NCI-H82 (cell line): ENCODE results near the gene ATP5MK.
"Not testable (repeated sequence)": the region's sequence is repeated elsewhere in the genome, so short reads cannot be mapped to it uniquely, and the experiment has no call there.

Experiments
- DNase-seq: peaks from one replicate; lab custom pipeline; 2025; lab: John Stamatoyannopoulos, UW

The ATP5MK gene

GRCh38 chr10:103396067-103396788, at the start of gene ATP5MK, which contains the start of gene PDCD11:
TSS of gene ATP5MK (minus strand) at chr10:103396475. CDS start at chr10:103392457, 4,018 bp downstream.
TSS of gene PDCD11 (plus strand) at chr10:103396626. CDS start at chr10:103398427, 1,801 bp downstream.
- peak; percentile 98 for DNase-seq

GRCh38 chr10:103445366-103445765, 49.1 kb upstream of the ATP5MK start:
- DNase-seq, result no peak

GRCh38 chr10:103444478-103444877, 48.2 kb upstream of the ATP5MK start:
- no peak for DNase-seq

- DNase-seq, result no peak
Measured at GRCh38 chr10:103443475-103444185, 47.4 kb upstream of the ATP5MK start.

GRCh38 chr10:103442031-103442461, 45.8 kb upstream of the ATP5MK start:
- DNase-seq, result no peak

GRCh38 chr10:103441611-103442010, 45.3 kb upstream of the ATP5MK start:
- no peak for DNase-seq

- DNase-seq, result no peak
Measured at GRCh38 chr10:103441206-103441605, 44.9 kb upstream of the ATP5MK start.

GRCh38 chr10:103440416-103440815, 44.1 kb upstream of the ATP5MK start:
- DNase-seq, result no peak

GRCh38 chr10:103439776-103440175, 43.5 kb upstream of the ATP5MK start:
- no peak for DNase-seq

GRCh38 chr10:103433858-103434257, 37.6 kb upstream of the ATP5MK start:
- no peak for DNase-seq

- no peak for DNase-seq
Measured at GRCh38 chr10:103431902-103432301, 35.6 kb upstream of the ATP5MK start.

GRCh38 chr10:103429647-103430046, 33.4 kb upstream of the ATP5MK start:
- no peak for DNase-seq

- DNase-seq, result no peak
Measured at GRCh38 chr10:103428989-103429643, 32.8 kb upstream of the ATP5MK start.

- DNase-seq, result peak; percentile 24
Measured at GRCh38 chr10:103427866-103428265, 31.6 kb upstream of the ATP5MK start.

GRCh38 chr10:103423748-103424147, 27.5 kb upstream of the ATP5MK start:
- no peak for DNase-seq

GRCh38 chr10:103419101-103419500, 22.8 kb upstream of the ATP5MK start:
- DNase-seq, result no peak

- no peak for DNase-seq
Measured at GRCh38 chr10:103417601-103418000, 21.3 kb upstream of the ATP5MK start.

- DNase-seq, result not testable (repeated sequence)
Measured at GRCh38 chr10:103417148-103417469, 20.8 kb upstream of the ATP5MK start.

- peak; percentile 63 for DNase-seq
Measured at GRCh38 chr10:103416436-103417147, 20.3 kb upstream of the ATP5MK start.

- DNase-seq, result no peak
Measured at GRCh38 chr10:103415581-103415980, 19.3 kb upstream of the ATP5MK start.

- no peak for DNase-seq
Measured at GRCh38 chr10:103413564-103413963, 17.3 kb upstream of the ATP5MK start.

GRCh38 chr10:103397191-103397825, 1.0 kb upstream of the ATP5MK start:
- DNase-seq, result no peak
